SKM-1 treated with dmso at 0.1 percent for 144 hours (cell line): ENCODE data around the gene ITGAV.

Experiments used
- DNase-seq: peaks from one replicate; lab custom pipeline; 2025; ENCODE audit not compliant: unreplicated experiment; lab: John Stamatoyannopoulos, UW

ITGAV gene

GRCh38 chr2:186659383-186659782, 69.5 kb downstream of the ITGAV start:
- DNase-seq = no peak

GRCh38 chr2:186664385-186665043, 74.7 kb downstream of the ITGAV start:
- no peak for DNase-seq

GRCh38 chr2:186669146-186669545, 79.3 kb downstream of the ITGAV start:
- no peak for DNase-seq

GRCh38 chr2:186670831-186671230, 81.0 kb downstream of the ITGAV start:
- no peak for DNase-seq

- no peak for DNase-seq
These were observed 85.5 kb downstream of the ITGAV start for GRCh38 chr2:186675380-186675779.

- DNase-seq = no peak
These were observed 93.5 kb downstream of the ITGAV start for GRCh38 chr2:186683341-186683740.

GRCh38 chr2:186687807-186688211, 98.0 kb downstream of the ITGAV start:
- no peak for DNase-seq

GRCh38 chr2:186688813-186689212, 99.0 kb downstream of the ITGAV start:
- no peak for DNase-seq

- DNase-seq = no peak
These were observed 100.9 kb downstream of the ITGAV start for GRCh38 chr2:186690786-186691185.

GRCh38 chr2:186691231-186691630, 101.4 kb downstream of the ITGAV start:
- DNase-seq = no peak

- no peak for DNase-seq
These were observed 102.0 kb downstream of the ITGAV start for GRCh38 chr2:186691900-186692299.

GRCh38 chr2:186693446-186693832, 103.6 kb downstream of the ITGAV start:
- no peak for DNase-seq

- no peak for DNase-seq
These were observed 105.4 kb downstream of the ITGAV start for GRCh38 chr2:186695081-186695756.

- no peak for DNase-seq
These were observed 106.4 kb downstream of the ITGAV start for GRCh38 chr2:186696290-186696689.

- no peak for DNase-seq
These were observed 106.9 kb downstream of the ITGAV start for GRCh38 chr2:186696804-186697203.

- DNase-seq = no peak
These were observed 107.7 kb downstream of the ITGAV start for GRCh38 chr2:186697536-186697935.

GRCh38 chr2:186699742-186700141, 109.9 kb downstream of the ITGAV start:
- DNase-seq = no peak

GRCh38 chr2:186702006-186702405, 112.2 kb downstream of the ITGAV start:
- no peak for DNase-seq

- no peak for DNase-seq
These were observed 112.6 kb downstream of the ITGAV start for GRCh38 chr2:186702501-186702900.

- no peak for DNase-seq
These were observed 115.0 kb downstream of the ITGAV start for GRCh38 chr2:186704897-186705296.

- DNase-seq = no peak
These were observed 119.9 kb downstream of the ITGAV start for GRCh38 chr2:186709529-186710450.

- DNase-seq = no peak
These were observed 123.8 kb downstream of the ITGAV start for GRCh38 chr2:186713691-186714090.
